Stomach (tissue), 9 donors: ENCODE measurements around the gene ALDOC. TPM values are rescaled to one million over a fixed set of nuclear protein-coding genes. Genes with fewer than 3 reads are reported as not detected.

Source experiments
- DNase-seq, 2 donors: peaks; one replicate each; pipeline versions ENCODE4 v3.0.0 to v3.0.0-alpha.2; 2013 to 2019
- H3K27ac ChIP-seq, 5 donors: fragments of 200-600 bp in 4 of 5; sonication (generic) in 4 of 5; one replicate each; pipeline ENCODE4 v1.5.1; 2013 to 2019; ENCODE audit warnings: mild to moderate bottlenecking in 1 of 5, moderate library complexity in 1 of 5
- H3K27me3 ChIP-seq, 3 donors: fragments of 200-600 bp; sonication (generic); one replicate each; pipeline ENCODE4 v1.5.1; 2017 to 2019; ENCODE audit warnings: mixed run types in 1 of 3
- H3K36me3 ChIP-seq, 4 donors: fragments of 200-600 bp; sonication (generic); 1 replicate in 3 of 4; 2 replicates in 1 of 4; pipeline ENCODE4 v1.5.1; 2016 to 2019
- H3K4me1 ChIP-seq, 4 donors: fragments of 200-600 bp; sonication (generic); one replicate each; pipeline ENCODE4 v1.5.1; 2016 to 2019
- H3K4me3 ChIP-seq, 4 donors: fragments of 200-600 bp; sonication (generic) in 3 of 4; one replicate each; pipeline ENCODE4 v1.5.1; 2016 to 2019; ENCODE audit warnings: mild to moderate bottlenecking in 1 of 4
- H3K9me3 ChIP-seq, 4 donors: fragments of 200-600 bp; sonication (generic); one replicate each; pipeline ENCODE4 v1.5.1; 2016 to 2019
- EP300 ChIP-seq: sonication (generic); formaldehyde crosslinking; IDR thresholded peaks from one replicate; pipeline ENCODE4 v1.6.1; 2017; ENCODE audit warnings: antibody characterized with exemption
- POLR2A ChIP-seq, 4 donors: fragments of 450-650 bp; IDR thresholded peaks; one replicate each; pipeline ENCODE4 v1.6.1; 2016; ENCODE audit warnings: antibody characterized with exemption in 4 of 4, control low read depth in 2 of 4, mild to moderate bottlenecking in 1 of 4, moderate library complexity in 1 of 4
- POLR2AphosphoS5 ChIP-seq, 3 donors: sonication (generic); formaldehyde crosslinking; IDR thresholded peaks; one replicate each; pipeline ENCODE4 v1.6.1; 2016; ENCODE audit warnings: antibody characterized with exemption in 3 of 3
- WGBS, 5 donors: extraction: QIAGEN DNeasy Blood & Tissue Kit in 3 of 5; methylation state at CpG; one replicate each; pipeline versions ENCODE4 v1.1.5 to v1.1.7; 2013 to 2018; 5-methylcytosine and 5-hydroxymethylcytosine counted together
- intact Hi-C: fragments of 100-400 bp; cut with DNase I; formaldehyde crosslinking; loops from one replicate; pipeline ENCODE4 v1.15.1; 2023; ENCODE audit warnings: low total_unique reads
- polyA plus RNA-seq, 3 donors: library from polyadenylated mRNA; stranded (reverse); fragments of 200-250 nt; gene quantifications; one replicate each; pipeline ENCODE4 v1.2.3, GENCODE V29; 2013
- total RNA-seq, 5 donors: library from RNA; depleted of rRNA; stranded (reverse); fragments of >200 nt; gene quantifications; one replicate each; pipeline versions ENCODE4 v1.1.0 to v1.2.3, GENCODE V29; 2014 to 2016
- TF ChIP-seq, protein P1 (sequence below), 7 experiments: fragments of 450-650 bp in 4 of 7; fragments of 200-600 bp in 3 of 7; sonication (generic) in 3 of 7; IDR thresholded peaks; one replicate each; pipeline ENCODE4 v1.5.1; 2016 to 2019; ENCODE audit warnings: antibody characterized with exemption in 7 of 7, control low read depth in 2 of 7, mild to moderate bottlenecking in 1 of 7
- donor health status: healthy with polysubstance abuse.
- donor health status: Bipolar disorder and iron deficiency.
- donor health status: healthy.

ALDOC gene
- total and polyA plus RNA-seq, 8 donors, result 0.89 to 54.8 (median 11.0) TPM

DNA sequence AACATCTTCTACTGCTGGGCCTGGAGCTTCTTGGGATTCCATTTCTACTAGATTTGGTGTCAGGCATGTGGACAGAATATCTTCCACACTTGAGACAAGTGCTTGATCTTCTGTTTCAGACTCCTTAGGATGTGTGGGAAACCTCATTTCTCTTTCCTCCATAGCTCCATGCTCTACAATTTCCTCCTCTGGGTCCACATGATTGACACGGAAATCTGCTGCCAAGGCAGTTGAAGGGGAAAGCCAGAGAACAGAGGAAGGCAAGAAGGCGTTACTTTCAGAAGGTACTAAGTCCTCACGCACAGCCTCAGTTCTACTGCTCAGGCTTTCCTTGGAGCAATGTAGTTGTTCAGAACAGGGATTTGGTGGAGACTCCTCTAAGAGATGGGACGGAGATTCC is 15.6 kb upstream of the ALDOC start:
- 88 to 95% (median 93%) methylated on average over 4 of the region's 4 CpGs for WGBS, 5 donors
- H3K4me1 ChIP-seq, result peaks cover 0 to 2% (median 0%) of the 10 kb centered on the region in 4 donors
- TF ChIP-seq EP300 (no peak), POLR2A (IDR thresholded peaks at IDR 0.05) (no peak), POLR2AphosphoS5 (IDR thresholded peaks at IDR 0.05) (no peak)
- TF ChIP-seq, protein P1, sequence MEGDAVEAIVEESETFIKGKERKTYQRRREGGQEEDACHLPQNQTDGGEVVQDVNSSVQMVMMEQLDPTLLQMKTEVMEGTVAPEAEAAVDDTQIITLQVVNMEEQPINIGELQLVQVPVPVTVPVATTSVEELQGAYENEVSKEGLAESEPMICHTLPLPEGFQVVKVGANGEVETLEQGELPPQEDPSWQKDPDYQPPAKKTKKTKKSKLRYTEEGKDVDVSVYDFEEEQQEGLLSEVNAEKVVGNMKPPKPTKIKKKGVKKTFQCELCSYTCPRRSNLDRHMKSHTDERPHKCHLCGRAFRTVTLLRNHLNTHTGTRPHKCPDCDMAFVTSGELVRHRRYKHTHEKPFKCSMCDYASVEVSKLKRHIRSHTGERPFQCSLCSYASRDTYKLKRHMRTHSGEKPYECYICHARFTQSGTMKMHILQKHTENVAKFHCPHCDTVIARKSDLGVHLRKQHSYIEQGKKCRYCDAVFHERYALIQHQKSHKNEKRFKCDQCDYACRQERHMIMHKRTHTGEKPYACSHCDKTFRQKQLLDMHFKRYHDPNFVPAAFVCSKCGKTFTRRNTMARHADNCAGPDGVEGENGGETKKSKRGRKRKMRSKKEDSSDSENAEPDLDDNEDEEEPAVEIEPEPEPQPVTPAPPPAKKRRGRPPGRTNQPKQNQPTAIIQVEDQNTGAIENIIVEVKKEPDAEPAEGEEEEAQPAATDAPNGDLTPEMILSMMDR (IDR thresholded peaks at IDR 0.05), result no peak
- no peak overlapping the region for H3K4me3 ChIP-seq
- peaks cover 7 to 39% (median 10%) of the 10 kb centered on the region in 4 donors for H3K36me3 ChIP-seq
- H3K27ac ChIP-seq, result no peak overlapping the region
- no peak for DNase-seq
- intact Hi-C loops, result no loop called here
- no peaks in the 10 kb centered on the region for H3K9me3 ChIP-seq
- H3K27me3 ChIP-seq, result no peaks in the 10 kb centered on the region

DNA sequence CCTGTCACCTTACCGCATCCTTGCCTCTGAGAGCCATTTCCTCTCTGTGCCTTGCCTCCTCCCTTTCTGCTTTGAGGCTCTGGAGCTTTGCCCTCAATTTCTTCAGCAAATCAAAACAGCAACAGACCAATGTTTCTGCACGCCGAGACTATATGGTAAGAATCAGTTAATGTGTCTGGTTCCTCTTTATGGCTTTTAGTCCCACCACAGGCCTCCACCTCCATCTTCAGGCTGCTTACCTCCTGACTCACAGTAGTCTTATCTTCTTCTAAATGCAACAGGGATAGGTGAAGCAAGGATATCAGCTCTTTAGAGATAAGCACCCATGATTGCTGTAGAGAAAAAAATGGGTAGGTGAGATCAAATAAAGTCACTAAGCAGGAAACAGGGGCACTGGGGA is 9.2 kb upstream of the ALDOC start:
- intact Hi-C loops, result no loop called here
- H3K27me3 ChIP-seq, result no peaks in the 10 kb centered on the region
- no peak for TF ChIP-seq EP300
- H3K9me3 ChIP-seq, result no peaks in the 10 kb centered on the region
- H3K36me3 ChIP-seq, result peaks cover 3 to 51% (median 36%) of the 10 kb centered on the region in 4 donors
- no peak overlapping the region for H3K27ac ChIP-seq
- no peak for DNase-seq
- 85 to 98% (median 95%) methylated on average over 3 of the region's 3 CpGs for WGBS, 5 donors
- H3K4me1 ChIP-seq, result no peaks in the 10 kb centered on the region
- no peak overlapping the region for H3K4me3 ChIP-seq

DNA sequence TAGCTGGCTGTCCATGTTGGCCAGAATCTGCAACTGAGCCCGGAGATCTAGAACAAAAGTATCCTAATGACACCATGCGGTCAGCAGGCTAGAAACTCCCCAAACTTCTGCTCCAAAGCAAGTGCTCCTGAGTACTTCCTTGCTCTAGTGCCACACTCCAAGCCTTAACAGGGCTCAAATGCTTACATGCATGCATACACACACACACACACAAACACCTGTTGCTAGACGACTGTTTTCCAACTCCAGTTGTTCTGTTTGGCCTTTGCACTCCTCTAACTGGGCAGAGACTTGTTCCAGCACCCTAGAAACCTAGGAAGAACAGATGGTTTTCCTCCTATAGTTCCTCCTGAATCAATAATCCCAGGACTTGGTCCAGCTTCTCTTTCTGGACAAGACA is 7.7 kb upstream of the ALDOC start:
- Histone ChIP-seq H3K4me3 (no peak overlapping the region), H3K36me3 (peaks cover 3 to 54% (median 36%) of the 10 kb centered on the region in 4 donors), H3K27me3 (no peaks in the 10 kb centered on the region), H3K4me1 (no peaks in the 10 kb centered on the region), H3K9me3 (no peaks in the 10 kb centered on the region), H3K27ac (no peak overlapping the region)
- TF ChIP-seq POLR2AphosphoS5 (IDR thresholded peaks at IDR 0.05), result no peak
- no peak for TF ChIP-seq EP300
- TF ChIP-seq, protein P1 (IDR thresholded peaks at IDR 0.05), result no peak
- TF ChIP-seq POLR2A (IDR thresholded peaks at IDR 0.05), result no peak
- 72 to 96% (median 91%) methylated on average over 3 of the region's 3 CpGs for WGBS, 5 donors
- no peak for DNase-seq
- intact Hi-C loops, result no loop called here

DNA sequence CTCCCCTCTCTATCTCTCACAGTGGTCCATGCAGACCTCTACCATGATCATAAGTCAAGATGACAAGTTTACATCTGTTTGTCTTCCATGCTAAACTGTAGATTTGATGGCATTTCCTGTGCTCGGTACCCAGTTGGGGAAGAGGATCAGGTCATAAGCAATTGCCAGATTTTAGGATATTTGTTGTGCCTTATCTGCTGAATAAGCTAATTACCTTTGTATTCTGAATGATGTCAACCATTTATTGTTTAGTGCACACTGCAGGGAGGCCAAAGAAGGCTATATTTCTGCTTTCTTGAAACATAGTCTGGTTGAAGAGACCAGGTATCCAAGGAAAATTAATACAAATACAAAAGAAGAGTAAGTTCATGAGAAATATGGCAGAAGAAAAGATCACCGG is 5.8 kb upstream of the ALDOC start:
- H3K36me3 ChIP-seq, result peaks cover 3 to 59% (median 36%) of the 10 kb centered on the region in 4 donors
- no peaks in the 10 kb centered on the region for H3K27me3 ChIP-seq
- WGBS, 5 donors, result 92 to 99% (median 98%) methylated on average over 2 of the region's 2 CpGs
- no peak for TF ChIP-seq EP300
- TF ChIP-seq, protein P1 (IDR thresholded peaks at IDR 0.05), result no peak
- TF ChIP-seq POLR2AphosphoS5 (IDR thresholded peaks at IDR 0.05), result no peak
- no peak for TF ChIP-seq POLR2A (IDR thresholded peaks at IDR 0.05)
- H3K27ac ChIP-seq, result no peak overlapping the region
- intact Hi-C loops, result no loop called here
- DNase-seq, result no peak
- peaks cover 0 to 2% (median under 1%) of the 10 kb centered on the region in 4 donors for H3K4me1 ChIP-seq
- H3K4me3 ChIP-seq, result no peak overlapping the region
- H3K9me3 ChIP-seq, result no peaks in the 10 kb centered on the region

DNA sequence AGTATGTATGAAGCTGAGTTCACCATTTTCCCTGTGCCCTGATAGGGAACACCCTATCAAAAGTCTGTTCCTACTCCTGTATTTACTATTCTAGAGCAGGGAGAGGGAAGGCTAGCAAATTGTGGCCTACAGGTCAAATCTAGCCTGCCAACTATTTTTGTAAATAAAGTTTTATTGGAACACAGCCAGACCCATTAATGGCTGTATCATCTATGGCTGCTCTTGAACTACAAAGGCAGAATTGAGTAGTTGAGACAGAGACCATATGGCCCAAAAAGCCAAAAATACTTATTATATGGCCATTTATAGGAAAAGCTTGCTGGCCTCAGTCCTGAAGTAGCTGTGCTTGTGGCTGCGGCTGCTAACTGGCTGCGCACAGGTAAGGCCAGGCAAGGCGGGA is 4.3 kb upstream of the ALDOC start:
- WGBS, 5 donors, result 96 to 100% (median 99%) methylated on average over 3 of the region's 3 CpGs
- H3K27me3 ChIP-seq, result no peaks in the 10 kb centered on the region
- H3K4me3 ChIP-seq, result no peak overlapping the region
- no peak overlapping the region for H3K27ac ChIP-seq
- intact Hi-C loops, result no loop called here
- H3K9me3 ChIP-seq, result no peaks in the 10 kb centered on the region
- H3K36me3 ChIP-seq, result peaks cover 3 to 52% (median 34%) of the 10 kb centered on the region in 4 donors
- no peak for DNase-seq
- H3K4me1 ChIP-seq, result peaks cover 5 to 14% (median 9%) of the 10 kb centered on the region in 4 donors
- TF ChIP-seq, protein P1 (IDR thresholded peaks at IDR 0.05), result no peak
- TF ChIP-seq POLR2AphosphoS5 (IDR thresholded peaks at IDR 0.05) (no peak), POLR2A (IDR thresholded peaks at IDR 0.05) (no peak)
